HL-60/S4 (cell line): ENCODE results near the gene TOMT.

Source experiments
- in situ Hi-C: fragments of 300-500 bp; cut with MboI; formaldehyde crosslinking; loops from 2 replicates; pipeline ENCODE4 v1.14.3; 2022; ENCODE audit warnings: low sequenced_read_pairs

TOMT gene

GRCh38 chr11:72155751-72156150 is 50.0 kb downstream of the TOMT start:
- in situ Hi-C loops: loop anchor here (25.0 kb wide), 1 partner anchor 343 kb away; no protein-coding TSS in a partner anchor

DNA sequence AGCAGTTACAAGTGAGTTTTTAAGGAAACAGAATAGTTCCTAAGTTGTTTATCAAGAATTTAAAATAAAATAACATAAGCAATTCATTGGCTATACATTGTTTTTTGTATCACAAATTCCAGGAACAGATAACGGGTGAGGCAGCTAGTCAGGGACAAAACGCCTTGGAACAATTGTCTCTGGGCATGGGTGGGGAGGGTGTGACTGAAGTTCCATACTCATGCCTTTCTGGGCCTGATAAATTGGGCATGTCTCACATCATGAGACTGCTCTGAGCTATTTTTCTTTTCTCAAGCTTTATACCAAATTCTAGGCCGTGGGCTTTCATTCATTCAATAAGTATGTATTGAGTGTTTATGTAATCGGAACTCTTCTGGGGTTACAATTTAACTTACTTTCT is 51.4 kb downstream of the TOMT start:
- in situ Hi-C loops: loop anchor here (25.0 kb wide), 1 partner anchor 345 kb away; no protein-coding TSS in a partner anchor
